ENCODE measurements around the gene SLC22A12.

Gene SLC22A12

DNA sequence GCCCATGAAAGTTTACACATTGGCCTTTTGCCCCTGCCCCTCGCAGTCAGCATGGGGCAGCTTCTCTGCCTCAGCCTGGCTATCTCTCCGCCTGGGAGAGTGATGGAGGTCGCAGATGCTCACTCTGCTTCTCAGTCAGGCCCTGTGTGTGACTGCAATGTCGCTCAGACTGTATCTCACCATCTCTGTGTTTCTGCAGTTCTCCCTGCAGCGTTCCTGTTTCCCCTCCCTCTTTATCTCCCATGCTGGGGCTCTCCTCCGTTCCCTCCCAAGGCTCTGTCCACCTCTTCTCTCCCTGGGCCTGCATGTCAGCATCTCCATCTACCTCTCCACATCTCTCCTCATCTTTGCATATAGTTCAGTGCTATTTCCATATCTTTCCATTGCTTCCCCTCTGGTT is 38.1 kb downstream of the SLC22A12 start:
- no peak for DNase-seq

- DNase-seq = no peak
Measured at GRCh38 chr11:64629796-64630562, 39.0 kb downstream of the SLC22A12 start.

GRCh38 chr11:64631675-64632074 is 40.7 kb downstream of the SLC22A12 start:
- no peak for DNase-seq

DNA sequence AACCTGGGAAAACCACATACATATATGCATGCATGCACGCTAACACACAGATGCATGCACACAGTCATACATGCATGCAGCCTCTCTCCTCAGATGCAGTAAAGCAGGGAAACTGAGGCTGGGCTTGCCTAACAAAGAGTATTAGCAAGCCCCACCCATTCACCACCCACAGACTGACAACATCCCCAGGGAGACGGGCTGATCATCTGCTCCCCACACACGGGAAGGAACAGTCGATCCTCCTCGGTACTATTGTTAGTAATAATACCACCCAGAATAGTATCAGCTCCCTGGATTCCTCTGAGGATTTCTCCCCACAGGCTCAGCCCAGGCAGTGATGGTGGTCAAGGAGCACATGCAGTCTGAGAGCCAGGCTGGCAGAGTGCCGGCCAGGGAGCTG is 41.2 kb downstream of the SLC22A12 start:
- DNase-seq = no peak

DNA sequence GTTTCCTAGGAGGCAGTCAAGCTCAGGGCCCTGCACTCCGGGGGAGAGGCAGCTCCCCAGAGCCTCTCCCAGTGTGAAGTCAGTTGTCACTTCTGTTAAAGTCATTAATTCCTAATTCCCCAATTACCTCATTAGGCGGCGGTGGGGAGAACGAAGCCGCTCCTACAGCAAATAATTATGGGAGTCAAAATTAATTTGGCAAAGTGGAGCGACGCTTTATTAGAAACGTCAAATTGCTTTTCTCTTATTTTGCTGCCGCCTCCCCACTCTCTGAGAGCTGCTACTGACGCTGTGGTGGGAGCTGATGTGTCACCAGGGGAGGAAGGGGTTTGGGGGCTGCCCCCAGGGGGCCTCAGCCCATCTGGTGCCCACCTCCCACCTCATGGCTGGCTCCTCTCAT is 41.6 kb downstream of the SLC22A12 start:
- DNase-seq = no peak

DNA sequence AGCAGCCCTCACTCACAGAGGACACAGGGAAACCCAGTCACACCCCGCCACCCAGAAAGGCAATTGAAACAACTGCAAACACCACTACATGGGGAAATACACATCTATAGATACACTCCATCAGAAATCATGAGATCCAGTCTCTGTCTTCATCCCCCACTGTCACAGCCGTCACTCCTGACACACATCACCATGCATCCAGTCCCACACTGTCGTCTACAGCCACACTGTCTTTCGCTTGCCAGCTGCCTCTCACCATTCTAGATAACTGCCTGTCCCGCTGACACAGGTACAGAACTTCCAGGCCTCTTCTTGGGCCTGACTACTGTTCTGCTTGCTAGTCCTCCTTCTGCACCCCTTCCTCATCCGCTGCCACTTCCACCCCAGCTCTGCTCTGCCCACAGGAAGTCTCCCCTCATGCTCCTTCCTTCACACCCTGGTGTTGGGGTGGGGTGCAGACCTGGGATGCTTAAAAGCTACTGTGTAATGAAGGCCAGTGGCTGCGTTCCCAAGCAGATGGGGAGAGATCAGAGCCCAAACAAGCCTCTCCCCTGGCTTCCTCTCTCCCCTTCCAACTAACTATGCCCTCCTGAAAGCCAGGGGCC is 42.6 kb downstream of the SLC22A12 start:
- no peak for DNase-seq

DNA sequence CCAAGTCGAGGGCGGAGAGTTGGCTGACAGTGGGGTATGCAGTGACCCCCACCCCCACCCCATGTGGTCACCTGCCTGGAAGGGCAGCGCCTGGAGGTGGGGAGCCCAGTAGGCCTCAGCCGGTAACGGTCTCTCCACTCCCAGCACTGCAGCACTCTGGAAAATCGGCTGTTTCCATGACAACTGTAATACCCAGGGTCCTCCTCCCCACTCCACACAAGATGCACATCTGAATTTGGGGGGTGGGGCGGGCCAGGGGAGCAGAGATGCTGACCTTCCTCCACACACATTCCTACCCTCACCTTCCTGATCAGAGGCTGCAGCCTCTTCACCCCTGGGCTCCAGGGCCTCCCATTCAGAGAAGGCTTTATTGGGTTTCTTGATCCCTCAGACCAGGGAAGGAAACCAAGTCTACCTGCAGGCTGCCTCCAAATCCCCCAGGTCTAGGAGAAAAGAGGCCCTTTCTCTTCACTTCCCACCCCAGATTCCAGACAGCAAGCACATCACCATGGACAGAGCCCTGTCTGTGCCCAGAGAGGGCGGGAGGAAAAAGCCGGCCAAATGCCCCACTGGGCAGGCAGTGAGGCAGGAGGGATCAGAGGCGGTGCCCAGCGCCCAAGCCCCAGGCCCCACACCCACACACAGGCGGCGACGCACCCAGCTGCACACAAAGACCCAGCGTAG is 46.5 kb downstream of the SLC22A12 start:
- DNase-seq = no peak

GRCh38 chr11:64638018-64638665 is 47.1 kb downstream of the SLC22A12 start:
- DNase-seq = no peak

DNA sequence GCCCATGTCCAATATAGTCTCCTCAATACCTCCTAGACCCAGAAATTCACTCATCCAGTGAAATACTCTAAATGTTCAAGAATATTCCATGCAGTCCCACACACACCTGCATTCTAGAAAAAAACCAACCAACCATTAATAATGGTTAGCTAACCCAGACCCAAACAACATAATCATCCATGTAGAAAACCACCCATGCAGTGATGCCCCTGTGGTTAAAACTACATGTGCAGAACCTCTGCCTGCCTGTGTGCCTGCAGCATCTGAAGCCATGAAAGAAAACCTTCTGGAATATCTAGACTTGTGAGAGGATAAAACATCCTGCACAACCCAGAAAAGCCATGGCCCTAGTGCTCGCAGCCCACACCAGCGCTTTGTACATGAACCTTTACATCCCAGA is 47.8 kb downstream of the SLC22A12 start:
- DNase-seq = no peak

DNA sequence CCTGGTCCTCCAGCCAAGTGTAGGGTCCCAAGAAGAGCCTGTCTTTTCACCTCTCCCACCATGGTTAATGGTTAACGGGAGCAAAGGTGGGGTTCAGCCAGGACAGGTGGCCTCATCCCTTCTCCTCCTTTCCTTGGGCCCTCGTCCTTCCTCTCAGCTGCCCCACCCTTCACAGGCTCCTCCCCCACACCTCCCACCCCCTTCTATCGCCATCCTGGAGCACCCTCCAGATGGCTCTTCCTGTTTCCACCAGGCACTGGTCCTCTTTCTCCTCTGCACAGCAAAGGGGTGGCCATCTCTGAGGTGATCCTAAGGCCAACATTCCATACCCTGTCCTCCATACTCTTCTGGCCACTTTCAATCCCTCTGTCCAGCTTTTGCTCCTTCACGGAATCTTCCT is 48.9 kb downstream of the SLC22A12 start:
- no peak for DNase-seq

- no peak for DNase-seq
Measured at GRCh38 chr11:64641596-64642417, 50.8 kb downstream of the SLC22A12 start.

DNA sequence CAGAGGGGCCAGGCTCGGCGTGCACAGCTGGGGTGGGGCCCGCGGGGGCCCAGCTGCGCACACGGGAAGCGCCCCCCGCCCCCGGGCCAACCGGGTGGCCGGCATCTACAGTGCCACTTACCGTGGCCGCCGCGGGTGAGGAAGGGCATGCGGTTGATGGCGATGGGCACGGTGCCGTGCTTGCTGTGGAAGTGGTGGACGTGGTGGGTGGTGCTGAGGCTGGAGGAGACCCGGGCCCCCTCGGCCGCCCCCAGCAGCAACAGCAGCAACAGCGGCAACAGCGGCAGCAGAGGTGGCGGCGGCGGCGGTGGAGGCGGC is 51.4 kb downstream of the SLC22A12 start:
- DNase-seq = no peak

DNA sequence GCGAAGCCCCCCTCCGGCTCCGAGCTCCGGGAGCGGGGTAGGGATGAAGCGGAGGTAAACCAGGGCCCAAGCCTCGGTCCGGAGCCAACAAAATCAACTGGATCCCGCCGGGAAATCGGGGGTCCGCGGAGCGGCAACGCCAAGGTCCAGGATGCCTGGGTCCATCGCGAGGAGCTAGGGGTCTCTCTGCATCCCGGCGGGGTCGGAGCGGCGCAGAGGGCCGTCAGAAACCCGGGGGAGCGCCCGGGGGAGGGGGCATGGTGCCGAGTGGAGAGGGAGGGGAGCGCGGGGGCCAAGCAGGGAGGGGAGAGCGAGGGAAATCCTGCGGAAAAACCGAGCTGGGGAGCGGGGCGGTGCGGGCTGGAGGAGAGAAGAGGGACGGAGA is 51.8 kb downstream of the SLC22A12 start:
- DNase-seq = no peak

DNA sequence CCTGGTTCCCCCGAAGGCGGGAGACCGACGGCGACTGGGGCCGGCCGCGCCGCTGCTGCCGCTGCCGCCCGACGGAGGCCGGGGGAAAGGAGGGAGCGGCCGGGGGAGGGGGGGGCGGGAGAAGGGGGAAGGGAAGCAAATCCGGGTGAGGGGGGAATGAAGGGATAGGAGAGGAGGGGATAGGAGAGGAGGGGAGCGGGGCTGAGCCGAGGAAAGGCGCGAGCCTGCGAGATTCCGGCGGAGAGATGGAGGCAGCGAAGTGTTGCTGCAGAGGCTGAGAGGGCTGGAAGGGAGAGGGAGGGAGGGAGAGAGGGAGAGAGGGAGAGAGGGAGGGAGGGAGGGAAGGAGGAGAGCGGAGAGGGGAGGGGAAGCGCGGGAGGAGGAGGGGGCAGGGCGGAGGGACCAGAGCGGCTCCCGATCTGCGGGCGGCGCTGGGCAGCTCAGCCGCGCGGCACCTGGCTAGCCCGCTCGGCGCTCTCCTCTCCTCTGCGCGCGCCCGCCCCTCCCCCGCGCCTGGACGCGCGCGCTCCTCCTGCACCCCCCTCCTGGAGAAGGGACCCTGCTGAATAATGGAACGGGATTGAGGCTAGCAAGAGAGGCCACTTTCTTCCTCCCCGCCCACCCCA is 52.3 kb downstream of the SLC22A12 start:
- no peak for DNase-seq

- no peak for DNase-seq
Measured at GRCh38 chr11:64643920-64644646, 53.1 kb downstream of the SLC22A12 start.

- no peak for DNase-seq
Measured at GRCh38 chr11:64644647-64645275, 53.7 kb downstream of the SLC22A12 start.

DNA sequence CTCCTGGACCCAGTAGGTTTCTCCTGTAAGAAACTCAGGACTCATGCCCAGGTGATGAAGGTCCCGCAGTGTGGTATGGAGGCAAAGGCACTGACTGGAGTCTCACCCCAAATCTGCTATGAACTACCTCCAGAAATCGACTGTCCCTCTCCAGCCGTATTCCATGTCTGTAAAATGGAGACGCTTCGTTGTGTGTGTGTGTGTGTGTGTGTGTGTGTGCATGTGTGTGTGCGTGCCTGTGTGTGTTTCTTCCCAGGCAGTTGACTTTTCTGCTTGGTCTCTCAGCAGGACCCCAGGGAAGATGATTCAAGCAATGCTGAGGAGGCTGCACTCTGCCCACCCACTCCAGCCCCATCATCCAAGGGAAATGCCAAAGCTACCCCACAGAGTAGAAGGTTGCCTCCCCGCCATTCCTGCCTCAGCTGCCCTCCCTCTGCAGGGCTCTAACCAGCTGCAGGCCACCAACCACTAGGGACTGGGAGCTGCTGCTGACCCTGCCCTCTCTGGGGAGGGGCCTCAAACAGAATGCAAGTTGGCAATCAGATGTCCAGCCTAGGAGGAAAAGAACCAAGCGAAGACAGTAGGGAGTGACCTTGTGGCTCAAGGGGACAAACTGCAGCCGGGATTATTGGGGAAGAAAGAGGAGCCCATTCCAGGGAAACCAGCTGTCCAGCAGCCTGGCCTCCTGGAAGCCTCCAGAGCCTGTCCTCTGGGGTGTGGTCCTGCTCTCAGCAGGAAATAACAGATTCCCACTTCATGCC is 56.2 kb downstream of the SLC22A12 start:
- DNase-seq = no peak

DNA sequence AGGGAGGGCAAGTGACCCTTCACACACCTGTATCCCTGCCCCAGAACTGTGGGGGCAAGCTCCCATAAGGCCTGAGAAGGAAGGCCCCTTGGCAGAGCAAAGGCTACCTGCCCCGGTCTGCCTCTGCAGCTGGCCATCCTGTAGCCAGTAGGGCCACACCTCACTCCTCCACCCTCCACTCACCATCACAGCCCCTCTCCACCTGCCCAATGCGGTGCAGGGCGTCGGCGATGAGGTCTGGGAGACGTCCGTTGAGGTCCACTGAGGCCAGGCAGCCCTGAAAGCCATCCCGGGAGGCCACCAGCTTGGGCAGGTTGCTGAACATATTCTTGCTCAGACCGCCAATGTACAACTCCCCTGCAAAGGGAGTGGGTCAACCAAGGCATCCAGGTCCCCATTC is 57.5 kb downstream of the SLC22A12 start:
- DNase-seq = no peak

DNA sequence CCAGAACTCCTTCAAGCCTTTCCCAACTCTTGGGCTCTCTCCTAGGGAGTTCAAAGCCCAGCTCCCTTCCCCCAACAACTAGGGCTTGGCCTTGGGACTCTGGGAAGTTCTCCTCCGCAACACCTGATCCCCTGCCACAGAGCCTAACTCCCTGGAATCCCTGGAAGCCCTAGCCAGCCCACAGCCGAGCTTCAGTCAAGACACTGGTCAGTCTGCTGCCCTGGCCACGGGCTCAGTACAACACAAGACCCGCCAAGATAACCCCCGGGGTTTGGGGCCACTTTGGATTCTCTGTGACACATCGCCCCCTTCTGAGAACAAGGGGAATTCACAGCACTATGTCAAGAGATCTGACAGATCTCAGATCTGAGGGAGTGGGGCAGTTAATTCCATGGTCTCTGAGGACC is 58.3 kb downstream of the SLC22A12 start:
- DNase-seq = no peak

DNA sequence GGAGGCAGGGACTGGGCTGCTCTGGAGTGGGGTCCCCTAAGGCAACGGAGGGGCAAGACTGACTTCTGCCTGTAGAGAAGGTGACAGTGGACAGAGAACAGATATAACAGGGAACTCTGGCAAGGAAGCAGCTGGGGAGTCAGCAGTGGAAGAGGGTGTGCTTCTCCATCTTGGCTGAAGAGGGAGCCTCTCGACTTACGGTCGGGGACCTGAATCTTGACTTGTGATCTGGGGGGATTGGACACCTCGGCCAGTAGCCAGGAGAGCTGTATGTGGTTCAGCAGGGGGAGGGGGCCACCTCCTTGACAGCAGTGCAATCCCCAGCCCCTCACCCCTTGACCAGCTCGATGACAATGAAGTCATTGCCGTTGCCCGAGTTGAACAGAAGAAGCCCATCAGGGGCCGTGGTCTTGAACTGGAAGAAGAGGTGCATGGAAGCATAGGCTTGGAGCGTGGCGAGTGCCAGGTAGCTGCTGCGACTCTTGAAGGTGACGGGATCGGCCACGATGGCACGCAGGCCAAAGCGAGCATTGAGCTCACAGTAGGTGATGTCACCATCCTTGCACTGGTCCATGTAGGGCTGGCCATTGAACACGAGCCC is 60.0 kb downstream of the SLC22A12 start:
- no peak for DNase-seq

Measured in activated gamma-delta T cell treated with Interleukin-2 at 50 U/mL for 16 hours (primary cell).